ENCODE measurements around the gene RHOBTB3.

The RHOBTB3 gene

DNA sequence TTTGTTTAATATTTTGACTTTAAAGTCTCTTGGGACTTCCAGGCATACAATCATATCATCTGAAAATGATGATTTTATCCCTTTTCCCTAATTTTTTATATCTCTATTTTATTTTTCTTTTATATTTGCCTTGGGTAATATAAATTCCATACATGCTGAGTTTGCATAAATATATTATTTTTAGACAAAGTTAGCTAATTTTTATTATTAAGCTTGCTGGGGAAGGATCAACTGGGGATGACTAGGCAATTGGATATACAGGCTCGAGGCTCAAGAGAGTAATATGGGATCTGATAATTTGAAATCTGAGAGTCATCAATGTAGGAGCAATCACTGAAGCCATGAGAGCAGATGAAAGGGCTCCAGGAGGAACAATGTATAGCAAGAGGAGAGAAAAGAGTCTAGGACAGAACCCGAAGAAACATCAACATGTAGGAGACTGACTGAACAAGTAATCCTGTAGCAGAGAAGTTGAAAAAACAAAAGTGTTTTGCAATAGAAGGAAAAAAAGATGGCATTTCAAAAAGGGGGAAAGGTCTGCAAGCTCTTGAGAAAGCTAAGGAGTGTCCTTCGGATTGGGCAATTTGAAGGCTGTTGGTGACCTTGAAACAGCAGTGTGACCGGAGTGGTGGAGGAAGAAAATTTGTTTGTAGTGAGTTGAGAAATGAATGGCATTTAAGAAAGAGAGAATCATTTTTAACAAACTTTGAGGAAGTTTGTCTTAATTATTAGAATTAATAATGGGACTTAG, 17.0 kb upstream of the RHOBTB3 start:
- DNase-seq, result no peak

DNA sequence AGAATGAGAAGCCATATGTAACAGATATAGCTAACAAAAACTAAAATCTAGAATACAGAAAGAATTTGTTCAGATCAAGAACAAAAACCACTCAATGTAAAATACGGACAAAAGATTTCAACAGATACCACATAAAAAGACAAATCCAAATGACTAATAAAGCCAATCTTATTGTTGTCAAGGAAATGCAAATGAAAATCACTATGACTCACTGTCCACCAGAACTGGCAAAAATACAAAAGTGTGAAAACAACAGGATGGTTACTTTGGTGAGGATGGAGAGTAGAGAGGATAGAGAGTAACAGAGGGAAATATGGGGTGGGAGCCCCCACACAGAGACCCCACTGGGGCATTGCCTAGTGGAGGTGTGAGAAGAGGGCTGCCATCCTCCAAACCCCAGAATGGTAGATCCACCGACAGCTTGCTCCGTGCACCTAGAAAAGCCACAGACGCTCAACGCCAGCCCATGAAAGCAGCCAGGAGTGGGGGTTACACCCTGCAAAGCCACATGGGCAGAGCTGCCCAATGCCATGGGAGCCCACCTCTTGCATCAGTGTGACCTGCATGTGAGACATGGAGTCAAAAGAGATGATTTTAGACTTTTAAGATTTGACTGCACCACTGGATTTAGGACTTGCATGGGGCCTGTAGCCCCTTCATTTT, 15.2 kb upstream of the RHOBTB3 start:
- no peak for DNase-seq

DNA sequence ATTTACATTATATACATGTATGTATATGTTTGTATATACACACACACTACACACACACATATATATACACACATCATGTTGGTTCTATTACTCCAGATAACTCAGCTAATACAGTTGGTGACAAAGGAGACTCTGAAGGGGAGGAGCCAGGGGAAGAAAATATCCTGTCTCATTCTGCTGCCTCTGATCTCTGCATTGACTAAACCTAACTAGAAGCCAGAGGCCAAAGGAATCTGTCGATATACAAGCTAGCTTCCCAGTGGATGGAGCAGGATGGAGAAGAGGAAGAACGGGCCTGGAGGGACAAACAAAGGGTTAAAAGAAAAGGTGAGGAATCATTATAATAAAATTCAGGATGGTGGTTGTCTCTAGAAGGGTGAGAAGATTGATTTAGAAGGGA, 13.7 kb upstream of the RHOBTB3 start:
- no peak for DNase-seq

DNA sequence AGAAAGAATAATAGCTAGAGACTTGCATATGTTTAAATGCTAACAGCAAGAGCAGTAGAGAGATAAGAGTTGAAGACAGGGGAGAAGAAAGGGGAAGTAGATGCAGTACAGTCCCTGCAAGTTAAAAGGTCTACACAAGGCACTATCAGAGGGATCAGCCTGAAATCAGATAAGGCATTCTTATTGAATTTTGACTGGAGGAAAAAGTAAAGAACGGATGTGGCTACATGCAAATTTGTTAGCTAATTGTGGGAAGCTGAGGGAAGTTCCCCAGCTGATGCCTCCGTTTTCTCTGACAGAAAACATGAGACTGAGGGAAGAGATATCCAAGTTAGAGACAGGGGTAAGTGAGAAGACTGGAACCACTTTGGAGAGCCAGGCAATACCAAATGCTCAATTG, 12.9 kb upstream of the RHOBTB3 start:
- DNase-seq, result no peak

DNA sequence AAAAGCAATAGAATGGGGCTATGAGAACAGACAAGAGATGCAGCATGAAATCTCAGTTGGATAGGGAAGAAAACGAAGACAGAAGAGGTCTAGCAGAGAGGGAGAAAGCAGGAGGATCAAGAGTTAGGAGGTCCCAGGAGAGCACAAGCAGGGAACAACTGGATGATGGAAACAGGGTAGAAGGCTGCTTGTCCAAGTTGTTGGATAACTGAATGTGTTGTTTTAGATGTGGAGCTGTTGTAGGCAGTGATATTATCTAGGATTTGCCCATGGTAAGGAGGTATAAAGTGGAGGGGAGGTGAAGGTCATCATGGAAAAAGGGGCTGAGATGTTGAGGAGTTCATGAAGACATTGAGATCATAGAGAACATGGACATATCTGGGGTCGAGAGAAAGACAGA, 12.4 kb upstream of the RHOBTB3 start:
- no peak for DNase-seq

DNA sequence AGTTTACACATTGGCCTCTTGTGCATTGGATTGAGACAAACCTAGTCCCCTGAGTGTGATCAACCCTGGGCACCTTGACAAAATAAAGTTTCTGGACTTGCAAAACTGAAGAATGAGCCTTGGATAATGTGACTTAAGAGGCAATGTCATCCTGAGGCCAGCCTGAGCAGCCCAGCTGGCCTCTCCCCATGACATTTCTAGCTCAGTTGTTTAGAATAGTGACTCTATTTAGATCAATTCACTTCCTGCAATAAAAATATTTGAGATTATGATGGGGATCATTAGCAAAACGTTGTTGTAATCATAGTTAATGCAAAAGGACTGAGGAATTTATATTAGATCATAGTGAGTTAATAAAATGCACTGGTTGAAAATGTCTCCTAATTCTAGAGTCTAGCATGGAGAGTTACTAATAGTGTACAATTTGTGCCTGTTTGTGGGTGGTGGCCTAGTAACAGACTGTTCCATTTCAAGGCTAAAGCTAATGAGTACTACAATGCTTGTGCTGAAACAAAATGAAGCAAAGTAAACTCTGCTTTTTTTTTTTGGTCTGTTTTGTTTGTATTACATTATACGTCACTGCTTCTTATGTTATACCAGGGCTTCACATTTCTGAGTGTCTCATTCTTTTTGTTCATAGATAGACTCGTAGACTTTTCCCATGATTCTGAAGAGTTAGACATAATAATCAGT, 10.9 kb upstream of the RHOBTB3 start:
- no peak for DNase-seq

DNA sequence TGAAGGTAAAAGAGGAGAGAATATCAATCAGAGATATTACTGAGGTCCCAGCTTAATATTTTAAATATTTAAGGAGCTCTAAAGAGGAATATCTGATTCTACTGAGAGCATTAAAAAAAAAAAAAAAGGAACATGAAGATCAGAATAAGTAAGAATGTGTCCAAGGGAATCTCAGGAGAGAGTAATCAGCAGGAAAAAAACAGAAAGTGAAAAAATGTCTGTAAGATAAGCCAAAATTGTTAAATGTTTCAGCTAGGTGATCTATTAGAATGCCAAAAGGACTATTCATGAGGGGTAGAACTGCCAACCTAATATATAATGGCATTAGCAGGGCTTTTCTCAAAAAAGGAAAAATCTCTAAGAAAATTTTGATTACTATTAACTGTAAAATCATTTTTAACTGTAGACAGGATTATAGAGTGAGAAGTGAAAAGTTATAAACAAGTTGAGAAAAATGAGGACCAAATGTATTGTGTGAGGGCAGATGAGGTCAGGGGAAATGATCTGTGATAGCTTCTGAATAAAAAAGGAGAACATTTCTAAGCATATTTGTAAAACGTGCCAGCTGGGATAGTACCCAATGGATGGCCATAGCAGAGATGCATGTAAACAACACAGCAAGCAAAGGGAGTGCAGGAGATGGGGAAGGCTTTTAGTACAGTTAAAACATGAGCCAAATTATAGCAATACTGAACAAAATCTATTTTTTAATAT, 9.4 kb upstream of the RHOBTB3 start:
- no peak for DNase-seq

DNA sequence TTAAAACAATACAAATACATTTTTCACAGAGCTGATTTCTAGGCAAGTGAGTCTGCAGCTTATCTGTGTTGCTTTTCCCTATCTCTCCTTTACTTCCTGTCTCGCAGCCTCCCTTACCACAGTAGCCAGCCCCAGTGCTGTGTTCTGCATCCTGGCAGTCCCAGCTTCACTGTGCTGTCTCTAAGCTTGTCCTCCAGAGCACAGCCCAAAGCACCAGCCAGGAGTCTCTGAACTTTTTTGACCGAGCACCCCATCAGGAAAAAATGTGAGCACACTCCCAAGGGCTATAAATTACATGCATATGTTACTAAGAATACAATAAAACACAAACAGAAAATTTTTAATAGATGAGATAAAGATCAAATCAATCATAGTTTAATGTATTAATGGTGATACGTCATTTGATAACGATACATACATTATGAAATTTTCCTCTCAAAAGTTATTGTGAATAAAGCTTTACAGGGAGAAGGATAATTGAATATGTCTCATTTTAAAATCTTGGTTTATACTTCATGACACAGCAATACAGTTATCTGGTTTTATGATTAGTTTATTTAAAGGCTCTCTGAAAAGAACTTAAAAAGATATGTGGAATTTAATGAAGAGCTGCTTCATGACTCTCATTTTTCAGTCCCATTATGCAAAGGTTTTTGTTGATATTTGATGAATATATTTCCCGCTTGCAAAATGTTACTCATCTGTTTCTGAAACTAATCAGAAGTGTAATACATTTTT, 7.3 kb upstream of the RHOBTB3 start:
- no peak for DNase-seq

DNA sequence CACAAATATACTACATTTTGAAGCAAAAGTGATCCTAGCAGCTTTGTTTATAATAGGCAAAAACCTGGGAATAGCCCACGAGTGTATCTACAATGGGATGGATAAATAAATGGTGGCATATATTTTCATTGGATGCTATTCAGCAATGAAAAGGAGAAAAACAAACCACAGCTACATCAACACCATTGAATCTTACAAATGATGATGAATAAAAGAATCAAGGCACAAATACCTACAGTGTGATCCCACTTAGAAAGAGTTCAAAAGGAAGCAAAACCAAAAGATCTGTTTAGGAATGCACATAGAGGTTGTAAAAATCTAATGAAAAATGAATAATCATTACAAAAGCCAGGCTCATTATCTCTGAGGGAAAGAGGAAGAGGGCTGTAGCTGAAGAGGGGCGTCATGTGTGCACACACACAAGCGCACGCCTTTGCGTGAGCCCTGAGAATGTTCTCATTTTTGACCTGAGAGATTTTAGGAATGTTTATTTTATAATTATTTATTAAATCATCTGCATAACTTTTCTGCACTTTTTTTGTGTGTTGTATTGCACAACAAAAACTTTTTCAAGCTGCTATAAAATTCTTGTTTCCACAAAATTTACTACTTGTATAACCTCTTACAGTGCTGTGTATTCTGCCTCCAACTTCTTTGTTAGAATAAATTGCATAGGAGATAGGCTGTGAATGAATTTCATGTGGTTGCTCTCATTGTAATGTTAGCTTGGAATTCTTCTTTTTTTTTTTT, 5.9 kb upstream of the RHOBTB3 start:
- no peak for DNase-seq

DNA sequence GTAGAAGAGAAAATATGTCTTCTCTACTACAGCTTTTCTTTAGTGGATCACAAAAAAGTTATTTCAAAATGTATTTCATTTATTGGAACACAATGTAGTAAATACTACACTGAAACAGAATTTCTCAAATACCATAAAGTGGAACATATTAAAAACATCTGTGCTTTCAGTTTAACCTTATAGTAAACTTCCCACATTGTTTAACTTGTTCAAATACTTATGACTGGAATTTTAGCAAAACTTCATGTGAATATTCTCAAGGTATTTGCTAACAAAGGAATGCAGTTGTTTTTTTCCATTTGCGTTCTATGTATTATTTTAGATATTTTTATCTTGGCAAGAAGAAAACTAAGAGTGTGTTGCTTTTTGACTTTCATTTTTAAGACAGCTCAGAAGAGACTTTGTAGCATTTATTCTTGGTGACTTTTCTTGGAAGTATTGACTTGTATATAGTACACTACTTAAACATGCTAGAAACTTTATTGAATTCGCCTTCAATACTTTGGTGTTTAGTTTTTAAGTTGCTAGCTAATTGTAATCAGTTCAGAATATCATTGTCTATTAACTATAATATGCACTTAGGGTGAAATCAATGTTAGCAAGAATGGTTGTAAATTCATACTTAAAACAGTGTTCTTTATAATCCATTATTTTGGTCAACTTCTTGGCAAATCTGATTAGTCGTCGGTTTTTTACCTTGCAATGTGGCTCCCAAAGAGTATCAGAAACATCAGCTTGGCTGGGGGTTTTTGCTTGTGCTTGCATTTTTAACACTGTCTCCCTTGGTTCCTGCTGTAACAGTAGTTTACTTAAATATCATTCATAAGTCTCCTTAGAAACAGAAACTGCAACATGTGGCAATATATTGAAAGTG, 5.0 kb upstream of the RHOBTB3 start:
- no peak for DNase-seq

DNA sequence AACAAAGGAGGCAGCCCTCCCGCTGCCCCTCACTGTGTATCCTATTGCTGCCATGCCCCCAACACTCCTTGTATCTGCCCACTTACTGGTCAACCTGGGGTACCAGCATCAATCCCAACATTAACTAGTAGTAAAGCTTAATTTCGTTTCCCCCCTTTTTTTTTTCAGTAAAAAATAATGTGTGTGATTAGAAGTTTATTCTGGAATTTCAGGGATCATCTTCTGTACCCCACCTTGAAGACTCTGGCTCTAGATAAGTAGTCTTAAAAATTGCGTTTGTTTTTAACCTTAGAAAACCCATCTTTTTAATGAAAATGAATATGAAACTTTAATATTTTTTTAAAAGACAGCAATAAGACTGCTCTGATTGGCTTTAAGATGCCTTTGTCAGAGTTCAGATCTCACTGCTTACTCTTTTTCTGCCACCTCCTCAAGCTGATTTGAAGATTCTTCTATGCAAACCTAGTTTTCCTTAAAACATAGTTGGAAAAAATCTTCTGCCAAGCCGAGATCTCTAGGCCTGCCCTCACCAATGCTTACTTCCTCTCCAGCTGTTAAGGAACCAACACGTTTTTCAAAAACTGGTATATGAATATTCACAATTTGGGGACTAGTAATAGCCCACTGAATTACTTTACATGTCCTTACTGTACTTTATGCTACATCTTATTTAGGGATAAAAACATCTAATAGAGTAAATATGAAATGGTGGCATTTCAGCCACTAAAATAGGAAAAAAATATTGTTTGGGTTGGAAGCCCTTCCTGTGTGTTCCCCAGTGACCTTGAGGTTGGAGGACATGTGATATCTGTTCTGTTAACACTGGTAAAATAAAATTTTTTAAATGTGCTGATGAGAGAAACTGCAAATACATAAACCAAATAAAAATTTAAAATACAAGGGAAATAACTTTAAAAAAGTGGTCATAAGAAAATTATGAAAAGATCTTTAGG, 4.0 kb upstream of the RHOBTB3 start:
- no peak for DNase-seq

DNA sequence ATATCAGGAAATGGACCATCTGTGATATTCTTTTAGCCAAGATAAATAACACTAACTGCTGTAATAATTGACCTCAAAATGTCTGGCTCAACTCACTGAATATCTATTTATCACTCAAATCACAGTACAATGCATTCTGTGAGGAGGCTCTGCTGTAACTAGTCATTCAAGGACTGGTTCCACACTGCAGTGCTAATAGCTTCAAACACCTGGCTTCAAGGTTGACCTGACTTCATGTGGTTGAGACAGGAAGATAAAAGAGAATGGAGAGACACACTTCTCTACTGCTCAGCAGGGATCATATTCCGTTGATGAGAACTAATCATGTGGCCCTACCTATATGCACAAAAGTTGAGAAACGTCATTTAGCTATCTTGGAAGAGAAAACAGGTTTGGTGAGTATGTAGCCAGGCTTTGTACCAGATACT, 3.4 kb upstream of the RHOBTB3 start:
- DNase-seq, result no peak

DNA sequence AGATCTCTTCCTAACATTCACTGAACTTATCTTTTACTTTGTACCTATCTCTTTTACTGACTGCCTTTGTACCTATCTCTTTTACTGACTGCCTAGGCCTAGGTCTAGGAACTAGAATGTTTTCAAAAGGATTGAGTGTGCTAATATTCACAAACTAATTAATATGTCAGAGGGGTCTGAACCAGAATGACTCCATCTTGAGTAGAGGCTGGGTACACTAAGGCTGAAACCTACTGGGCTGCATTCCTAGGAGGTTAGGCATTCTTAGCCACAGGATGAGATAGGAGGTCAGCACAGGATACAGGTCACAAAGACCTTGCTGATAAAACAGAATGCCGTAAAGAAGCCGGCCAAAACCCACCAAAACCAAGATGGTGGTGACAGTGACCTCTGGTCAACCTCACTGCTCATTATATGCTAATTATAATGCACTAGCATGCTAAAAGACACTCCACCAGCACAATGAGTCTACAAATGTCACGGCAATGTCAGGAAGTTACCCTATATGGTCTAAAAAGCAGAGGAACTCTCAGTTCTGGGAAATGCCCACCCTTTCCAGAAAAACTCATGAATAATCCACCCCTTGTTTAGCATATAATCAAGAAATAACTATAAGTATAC, 2.5 kb upstream of the RHOBTB3 start:
- no peak for DNase-seq

DNA sequence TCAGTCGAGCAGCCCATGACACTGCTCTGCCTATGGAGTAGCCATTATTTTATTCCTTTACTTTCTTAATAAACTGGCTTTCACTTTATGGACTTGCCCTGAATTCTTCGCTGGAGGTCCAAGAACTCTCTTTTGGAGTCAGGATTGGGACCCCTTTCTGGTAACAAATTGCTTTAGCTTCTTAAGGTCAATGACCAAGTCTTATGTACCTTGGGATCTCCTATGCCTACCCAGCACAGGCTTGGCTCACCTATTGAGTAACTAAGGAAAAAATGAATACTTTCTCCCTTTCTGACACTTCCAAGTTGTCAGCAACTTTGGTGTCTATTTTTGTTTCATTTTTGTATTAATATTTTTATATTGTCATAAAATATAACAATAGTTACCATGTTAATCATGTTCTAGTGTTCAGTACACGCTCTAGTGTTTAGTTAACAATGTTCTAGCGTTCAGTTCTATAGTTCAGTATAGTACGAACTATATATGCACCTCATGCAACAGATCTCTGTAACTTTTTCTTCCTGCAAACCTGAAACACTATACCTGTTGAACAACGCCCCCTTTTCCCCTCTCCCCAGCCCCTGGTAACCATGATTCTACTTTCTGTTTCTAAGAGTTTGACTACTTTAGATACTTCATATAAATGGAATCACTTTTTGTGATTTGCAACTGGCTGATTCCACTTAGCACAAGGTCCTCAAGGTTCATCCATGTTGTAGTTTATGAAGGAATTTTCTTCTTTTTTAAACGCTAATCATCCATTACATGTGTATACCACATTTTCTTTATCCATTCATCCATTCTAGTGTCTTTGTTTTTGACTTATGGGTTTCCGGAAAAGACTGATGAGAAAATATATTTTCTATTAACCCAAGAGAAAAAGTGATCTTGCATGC, 1.8 kb upstream of the RHOBTB3 start:
- DNase-seq, result no peak

DNA sequence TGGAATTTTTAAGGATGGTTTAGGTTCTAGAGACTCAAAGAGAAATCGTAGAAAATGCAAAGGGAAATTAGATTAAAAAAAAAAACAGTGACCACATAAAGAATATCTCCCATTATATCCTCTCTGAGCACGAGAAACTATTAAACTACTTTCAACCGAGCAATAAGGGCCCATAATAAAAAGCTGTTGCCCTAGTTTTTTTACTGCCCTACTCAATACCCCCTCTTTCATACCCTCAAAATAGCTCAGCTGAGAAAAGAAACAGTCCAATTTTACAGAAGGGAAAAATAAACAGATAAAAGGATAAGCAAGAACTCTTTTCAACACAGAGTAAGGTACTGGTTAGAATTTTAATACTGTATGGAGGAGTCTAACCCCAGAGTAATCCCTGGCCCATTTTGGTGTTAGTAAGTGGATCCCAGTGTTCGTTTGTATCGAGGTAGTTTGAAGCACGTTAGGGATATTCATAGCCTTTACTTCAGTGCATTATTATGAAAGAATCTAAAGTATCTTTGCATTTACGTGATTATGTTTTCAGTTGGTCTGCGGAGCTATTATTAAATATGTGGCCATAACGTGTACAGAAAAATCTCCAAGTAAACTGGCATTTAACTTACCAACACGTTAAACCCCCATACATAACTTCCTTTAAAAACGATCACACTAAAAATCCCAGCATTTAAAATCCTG, 980 bp upstream of the RHOBTB3 start:
- DNase-seq, result no peak

DNA sequence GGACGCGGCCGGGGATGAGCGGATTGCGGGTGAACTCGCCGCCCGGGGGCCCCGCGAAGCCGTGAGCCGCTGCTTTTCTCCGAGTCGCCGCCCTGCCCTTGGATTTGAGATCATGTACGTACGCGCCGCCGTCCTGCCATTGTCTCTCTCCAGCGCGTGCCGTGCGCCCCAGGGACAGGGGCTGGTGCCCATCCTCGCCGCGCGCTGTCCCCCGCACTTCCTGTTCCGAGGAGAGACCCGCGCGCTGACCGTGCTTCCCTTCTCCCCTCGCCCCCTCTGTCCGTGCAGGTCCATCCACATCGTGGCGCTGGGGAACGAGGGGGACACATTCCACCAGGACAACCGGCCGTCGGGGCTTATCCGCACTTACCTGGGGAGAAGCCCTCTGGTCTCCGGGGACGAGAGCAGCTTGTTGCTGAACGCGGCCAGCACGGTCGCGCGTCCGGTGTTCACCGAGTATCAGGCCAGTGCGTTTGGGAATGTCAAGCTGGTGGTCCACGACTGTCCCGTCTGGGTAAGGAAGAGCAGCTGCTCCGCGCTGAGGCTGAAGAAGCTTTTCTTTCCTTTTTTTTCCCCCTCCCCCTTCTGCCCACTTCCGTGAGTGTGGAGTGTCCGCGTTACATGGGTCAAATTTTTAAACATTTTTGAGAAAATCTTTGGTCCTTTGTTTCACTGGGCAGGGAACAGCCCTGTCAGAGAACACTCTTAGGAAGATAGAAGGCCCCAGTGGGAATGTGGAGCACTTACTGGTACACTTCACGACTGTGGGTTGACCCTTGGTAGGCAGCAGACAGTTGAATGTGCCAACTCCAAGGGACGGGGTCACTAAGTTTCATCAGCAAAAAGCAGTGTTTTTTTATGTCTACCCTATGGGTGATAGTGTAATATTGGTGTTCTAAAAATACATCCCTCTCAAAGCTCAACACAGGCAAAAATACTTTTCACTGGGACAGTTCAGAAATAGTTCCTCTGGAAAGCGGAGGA, 727 bp downstream of the RHOBTB3 start:
- peak; percentile 27 for DNase-seq
